Breast epithelium (tissue), 4 donors: ENCODE results near the gene MYCL. TPM values are rescaled to one million over a fixed set of nuclear protein-coding genes. Genes with fewer than 3 reads are reported as not detected.
A peak's percentile ranks its signal among the peaks of the same experiment; 100 is the strongest.

ENCODE experiments used
- DNase-seq, 2 donors: peaks; one replicate each; pipeline ENCODE4 v3.0.0-alpha.2; 2019; ENCODE audit warnings: low spot score in 2 of 2
- H3K27ac ChIP-seq, 2 donors: fragments of 200-600 bp; sonication (generic) in 1 of 2; one replicate each; pipeline ENCODE4 v1.5.1; 2016 to 2019; ENCODE audit warnings: mild to moderate bottlenecking in 1 of 2
- H3K27me3 ChIP-seq, 2 donors: fragments of 200-600 bp; sonication (generic) in 1 of 2; one replicate each; pipeline versions ENCODE4 v1.5.1 to v1.6.0; 2017 to 2019; ENCODE audit warnings: control low read depth in 1 of 2, mild to moderate bottlenecking in 1 of 2
- H3K36me3 ChIP-seq: fragments of 200-600 bp; one replicate; pipeline ENCODE4 v1.5.1; 2019
- H3K4me1 ChIP-seq, 2 donors: fragments of 200-600 bp; sonication (generic); one replicate each; pipeline ENCODE4 v1.5.1; 2016 to 2019; ENCODE audit warnings: control low read depth in 1 of 2
- H3K4me3 ChIP-seq, 3 donors: fragments of 200-600 bp; sonication (generic); 1 replicate in 2 of 3; 2 replicates in 1 of 3; pipeline ENCODE4 v1.5.1; 2016 to 2019; ENCODE audit warnings: mild to moderate bottlenecking in 3 of 3, moderate library complexity in 2 of 3
- H3K9me3 ChIP-seq, 2 donors: fragments of 200-600 bp; sonication (generic) in 1 of 2; one replicate each; pipeline ENCODE4 v1.5.1; 2016 to 2019; ENCODE audit warnings: control low read depth in 1 of 2
- CTCF ChIP-seq, 3 donors: fragments of 450-650 bp; IDR thresholded peaks; one replicate each; pipeline ENCODE4 v1.5.1; 2016 to 2017; ENCODE audit warnings: antibody characterized with exemption in 3 of 3, mild to moderate bottlenecking in 3 of 3, moderate library complexity in 3 of 3
- POLR2A ChIP-seq: fragments of 450-650 bp; IDR thresholded peaks from one replicate; pipeline ENCODE4 v1.6.1; 2016; ENCODE audit warnings: antibody characterized with exemption, mild to moderate bottlenecking, moderate library complexity
- POLR2AphosphoS5 ChIP-seq, 3 donors: sonication (generic); formaldehyde crosslinking; IDR thresholded peaks; one replicate each; pipeline ENCODE4 v1.6.1; 2017; ENCODE audit warnings: antibody characterized with exemption in 3 of 3
- intact Hi-C: fragments of 100-400 bp; cut with DNase I; formaldehyde crosslinking; loops from one replicate; pipeline ENCODE4 v1.15.1; 2023; ENCODE audit warnings: low total_unique reads
- total RNA-seq, 3 donors: library from RNA; depleted of rRNA; stranded (reverse); fragments of >200 nt; gene quantifications; one replicate each; pipeline ENCODE4 v1.1.0, GENCODE V29; 2016

MYCL gene
- total RNA-seq, 3 donors from 2014 or later = 0.32 to 5.3 (median 0.98) TPM

GRCh38 chr1:39858315-39858714 is 43.4 kb downstream of the MYCL start:
- H3K36me3 ChIP-seq = no peaks in the 10 kb centered on the region
- TF ChIP-seq POLR2AphosphoS5 (IDR thresholded peaks at IDR 0.05) (no peak), POLR2A (no peak), CTCF (IDR thresholded peaks at IDR 0.05) (no peak)
- no peaks in the 10 kb centered on the region for H3K4me1 ChIP-seq
- H3K27me3 ChIP-seq = no peaks in the 10 kb centered on the region
- no peak overlapping the region for H3K4me3 ChIP-seq
- no peak for DNase-seq
- H3K9me3 ChIP-seq = no peaks in the 10 kb centered on the region
- intact Hi-C loops = no loop called here
- H3K27ac ChIP-seq = no peak overlapping the region

GRCh38 chr1:39857126-39857878 is 44.4 kb downstream of the MYCL start:
- H3K4me3 ChIP-seq = no peak overlapping the region
- TF ChIP-seq POLR2A = no peak
- TF ChIP-seq POLR2AphosphoS5 (IDR thresholded peaks at IDR 0.05) = no peak
- TF ChIP-seq CTCF (IDR thresholded peaks at IDR 0.05) = no peak
- intact Hi-C loops = no loop called here
- H3K27ac ChIP-seq = no peak overlapping the region
- H3K27me3 ChIP-seq = no peaks in the 10 kb centered on the region
- H3K4me1 ChIP-seq = no peaks in the 10 kb centered on the region
- no peak for DNase-seq
- no peaks in the 10 kb centered on the region for H3K36me3 ChIP-seq
- H3K9me3 ChIP-seq = no peaks in the 10 kb centered on the region

GRCh38 chr1:39854738-39855137 is 47.0 kb downstream of the MYCL start:
- Histone ChIP-seq H3K27ac (no peak overlapping the region), H3K27me3 (no peaks in the 10 kb centered on the region), H3K36me3 (no peaks in the 10 kb centered on the region), H3K4me3 (no peak overlapping the region), H3K4me1 (no peaks in the 10 kb centered on the region), H3K9me3 (no peaks in the 10 kb centered on the region)
- TF ChIP-seq POLR2AphosphoS5 (IDR thresholded peaks at IDR 0.05) (no peak), POLR2A (no peak), CTCF (IDR thresholded peaks at IDR 0.05) (no peak)
- DNase-seq = no peak
- intact Hi-C loops = no loop called here

- TF ChIP-seq POLR2A = no peak
- Histone ChIP-seq H3K9me3 (no peaks in the 10 kb centered on the region), H3K36me3 (no peaks in the 10 kb centered on the region), H3K27me3 (no peaks in the 10 kb centered on the region), H3K4me1 (no peaks in the 10 kb centered on the region), H3K27ac (no peak overlapping the region), H3K4me3 (no peak overlapping the region)
- intact Hi-C loops = no loop called here
- no peak for DNase-seq
Measured at GRCh38 chr1:39854314-39854713, 47.4 kb downstream of the MYCL start.

DNA sequence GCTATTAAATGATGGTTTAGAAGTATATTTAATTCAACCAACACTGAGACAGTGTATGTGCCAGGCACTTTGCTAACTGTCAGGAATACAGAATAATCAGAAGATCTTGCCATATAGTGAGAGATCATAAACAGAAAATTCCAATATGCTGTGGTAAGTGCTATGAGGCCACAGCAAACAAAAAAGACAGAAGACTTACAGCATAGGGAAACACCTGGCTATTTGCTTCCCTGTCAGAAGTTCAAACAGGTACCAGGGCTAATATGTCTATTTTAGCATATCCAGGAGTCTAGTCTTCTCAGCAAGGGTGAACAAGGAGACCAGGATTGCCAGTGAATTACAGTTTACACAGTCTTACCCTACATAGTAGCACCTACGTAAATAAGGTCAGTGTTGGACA is 48.8 kb downstream of the MYCL start:
- no peaks in the 10 kb centered on the region for H3K36me3 ChIP-seq
- no peaks in the 10 kb centered on the region for H3K4me1 ChIP-seq
- no peaks in the 10 kb centered on the region for H3K27me3 ChIP-seq

More for the DNA sequence above, 48.8 kb downstream of the MYCL start:
- Histone ChIP-seq H3K27ac (peak overlapping the region in 1 of 2 donors; percentile 56), H3K9me3 (no peaks in the 10 kb centered on the region), H3K4me3 (no peak overlapping the region)
- no peak for TF ChIP-seq CTCF (IDR thresholded peaks at IDR 0.05)
- no peak for TF ChIP-seq POLR2AphosphoS5 (IDR thresholded peaks at IDR 0.05)
- TF ChIP-seq POLR2A = no peak
- no peak for DNase-seq
- intact Hi-C loops = no loop called here
